ENCODE results near the gene ZNF71. TPM values are rescaled to one million over a fixed set of nuclear protein-coding genes. Genes with fewer than 3 reads are reported as not detected.

The ZNF71 gene
- total RNA-seq, 1 donor: 8.2 TPM

DNA sequence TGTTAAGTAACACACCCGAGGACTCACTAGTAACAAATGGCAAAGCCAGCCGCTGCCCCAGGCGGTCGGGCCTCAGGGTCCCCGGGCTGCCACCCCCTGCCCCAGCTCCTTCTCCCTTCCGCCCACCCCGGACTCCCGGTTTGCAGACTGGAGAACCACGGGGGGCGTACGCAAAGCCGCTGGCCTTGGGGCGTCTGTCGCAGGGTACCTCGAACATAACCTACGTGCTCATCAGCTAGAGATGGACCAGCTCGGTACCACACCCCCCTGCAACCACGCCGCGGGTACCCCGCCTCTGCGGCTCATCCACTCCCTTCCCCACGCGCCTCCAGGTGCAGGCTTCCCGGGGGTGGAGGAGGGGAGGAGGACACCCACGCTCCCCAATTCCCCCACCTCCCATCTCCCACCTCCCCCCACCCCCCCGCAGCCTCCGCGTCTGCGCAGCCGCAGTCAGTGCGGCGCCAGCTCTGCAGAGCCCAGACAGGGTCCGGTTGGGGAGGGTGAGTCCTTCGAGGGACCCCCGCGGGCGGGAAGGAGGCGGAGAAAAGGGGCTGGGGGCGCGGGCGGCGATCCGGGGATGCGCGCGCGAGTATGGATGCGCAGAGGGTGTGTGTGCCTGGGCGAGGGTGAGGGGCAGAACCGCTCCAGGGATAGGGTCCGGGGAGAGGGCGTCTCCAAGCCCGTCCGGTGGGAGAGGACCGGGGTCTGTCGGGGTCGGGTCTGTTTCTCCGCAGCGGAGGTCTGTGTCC lies 47.8 kb downstream of the ZNF71 start, which contains the start of gene SMIM17:
Gene SMIM17, plus strand, starts transcription at position 449 of the 749 bp plus-strand sequence. CDS start 2,509 bp downstream, outside the sequence.
- no peak within 1 kb of the TSS for H3K4me3 ChIP-seq (ENCODE audit: low read depth, low read length)
- TF ChIP-seq, protein P1, sequence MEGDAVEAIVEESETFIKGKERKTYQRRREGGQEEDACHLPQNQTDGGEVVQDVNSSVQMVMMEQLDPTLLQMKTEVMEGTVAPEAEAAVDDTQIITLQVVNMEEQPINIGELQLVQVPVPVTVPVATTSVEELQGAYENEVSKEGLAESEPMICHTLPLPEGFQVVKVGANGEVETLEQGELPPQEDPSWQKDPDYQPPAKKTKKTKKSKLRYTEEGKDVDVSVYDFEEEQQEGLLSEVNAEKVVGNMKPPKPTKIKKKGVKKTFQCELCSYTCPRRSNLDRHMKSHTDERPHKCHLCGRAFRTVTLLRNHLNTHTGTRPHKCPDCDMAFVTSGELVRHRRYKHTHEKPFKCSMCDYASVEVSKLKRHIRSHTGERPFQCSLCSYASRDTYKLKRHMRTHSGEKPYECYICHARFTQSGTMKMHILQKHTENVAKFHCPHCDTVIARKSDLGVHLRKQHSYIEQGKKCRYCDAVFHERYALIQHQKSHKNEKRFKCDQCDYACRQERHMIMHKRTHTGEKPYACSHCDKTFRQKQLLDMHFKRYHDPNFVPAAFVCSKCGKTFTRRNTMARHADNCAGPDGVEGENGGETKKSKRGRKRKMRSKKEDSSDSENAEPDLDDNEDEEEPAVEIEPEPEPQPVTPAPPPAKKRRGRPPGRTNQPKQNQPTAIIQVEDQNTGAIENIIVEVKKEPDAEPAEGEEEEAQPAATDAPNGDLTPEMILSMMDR (IDR thresholded peaks at IDR 0.05; ENCODE audit: insufficient read depth, low read depth, low read length): no peak
- DNase-seq (ENCODE audit: low read depth): no peak

DNA sequence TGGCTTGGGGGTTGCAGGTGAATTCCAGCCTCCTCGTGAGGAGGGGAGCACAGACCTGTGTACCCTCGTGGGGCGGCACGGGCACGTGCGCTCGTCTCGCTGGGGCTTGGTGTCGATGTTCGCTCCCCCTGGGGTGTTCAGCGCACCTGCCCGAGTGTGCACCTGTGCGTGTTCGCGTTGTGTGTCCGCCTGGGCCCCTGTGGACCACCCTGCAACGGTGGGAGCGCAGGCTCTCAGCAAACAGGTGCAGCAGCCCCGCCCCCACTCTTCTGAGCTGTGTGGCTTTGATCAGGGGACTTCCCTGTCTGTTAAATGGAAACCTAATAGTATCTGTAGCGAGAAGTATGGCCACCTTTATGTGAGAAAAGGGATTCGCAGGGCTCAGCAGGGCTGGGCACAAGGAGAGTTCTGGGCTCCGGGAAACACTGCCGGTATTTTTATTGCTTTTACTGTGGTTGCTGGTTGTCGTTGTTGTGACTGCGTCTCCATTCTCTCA lies 48.4 kb downstream of the ZNF71 start:
- H3K4me3 ChIP-seq (ENCODE audit: low read depth, low read length): no peak overlapping the region
- DNase-seq (ENCODE audit: low read depth): no peak
- TF ChIP-seq, protein P1 (IDR thresholded peaks at IDR 0.05; ENCODE audit: insufficient read depth, low read depth, low read length): no peak

DNA sequence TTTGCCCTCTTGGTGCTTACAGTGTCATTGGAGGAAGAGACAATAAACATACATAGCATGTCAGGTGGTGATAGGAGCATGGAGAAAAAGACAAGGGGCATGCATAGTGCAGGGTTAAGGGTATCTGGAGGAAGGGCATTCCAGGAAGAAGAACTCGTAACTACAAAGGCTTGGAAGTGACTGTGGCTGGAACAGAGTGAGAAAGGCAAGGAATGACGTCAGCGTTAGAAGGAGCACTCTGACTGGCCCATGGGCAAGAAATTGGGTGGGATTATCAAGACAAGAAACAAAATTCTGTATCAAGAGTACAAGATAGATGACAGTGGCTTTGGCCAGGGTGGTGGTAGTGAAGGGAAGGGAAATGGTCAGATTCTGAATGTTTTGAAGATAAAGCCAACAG lies 59.0 kb downstream of the ZNF71 start:
- TF ChIP-seq, protein P1 (IDR thresholded peaks at IDR 0.05; ENCODE audit: insufficient read depth, low read depth, low read length): no peak

DNA sequence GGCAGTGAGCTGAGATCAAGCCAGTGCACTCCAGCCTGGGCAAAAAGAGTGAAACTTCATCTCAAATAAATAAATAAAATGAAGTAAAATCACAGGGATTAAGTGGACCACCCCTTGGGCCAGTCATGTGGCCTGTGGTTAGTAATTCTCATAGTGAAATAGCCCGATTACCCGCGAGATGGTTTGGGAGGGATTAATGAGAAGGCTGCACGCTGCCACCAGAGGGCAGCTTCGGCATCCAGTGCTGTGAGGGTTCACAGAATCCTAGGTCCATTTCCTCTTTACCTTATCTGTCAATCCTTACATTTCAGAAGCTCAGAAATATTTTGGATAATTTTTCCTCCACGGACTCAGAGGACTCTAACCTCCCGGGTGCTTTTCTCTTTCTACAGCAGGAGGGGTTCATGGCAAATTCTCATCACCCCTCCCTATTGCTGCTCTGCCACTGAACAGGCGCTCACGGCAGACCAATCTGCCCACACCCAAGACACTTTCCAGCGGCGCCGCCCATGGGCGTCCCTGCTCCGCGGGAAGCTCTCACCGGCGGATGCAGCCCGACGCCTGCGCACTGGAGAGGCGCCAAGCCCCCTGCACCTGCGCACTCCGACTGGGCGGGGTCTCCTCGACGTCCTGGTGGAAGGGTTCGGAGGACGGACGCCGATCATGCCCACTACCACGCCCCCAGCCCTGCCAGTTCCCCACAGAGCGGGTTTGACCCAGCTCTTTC lies 65.4 kb downstream of the ZNF71 start:
- no peak overlapping the region for H3K4me3 ChIP-seq (ENCODE audit: low read depth, low read length)
- TF ChIP-seq, protein P1 (IDR thresholded peaks at IDR 0.05; ENCODE audit: insufficient read depth, low read depth, low read length): no peak
- DNase-seq (ENCODE audit: low read depth): no peak

More for the DNA sequence above, 59.0 kb downstream of the ZNF71 start:
- no peak overlapping the region for H3K4me3 ChIP-seq (ENCODE audit: low read depth, low read length)
- no peak for DNase-seq (ENCODE audit: low read depth)

DNA sequence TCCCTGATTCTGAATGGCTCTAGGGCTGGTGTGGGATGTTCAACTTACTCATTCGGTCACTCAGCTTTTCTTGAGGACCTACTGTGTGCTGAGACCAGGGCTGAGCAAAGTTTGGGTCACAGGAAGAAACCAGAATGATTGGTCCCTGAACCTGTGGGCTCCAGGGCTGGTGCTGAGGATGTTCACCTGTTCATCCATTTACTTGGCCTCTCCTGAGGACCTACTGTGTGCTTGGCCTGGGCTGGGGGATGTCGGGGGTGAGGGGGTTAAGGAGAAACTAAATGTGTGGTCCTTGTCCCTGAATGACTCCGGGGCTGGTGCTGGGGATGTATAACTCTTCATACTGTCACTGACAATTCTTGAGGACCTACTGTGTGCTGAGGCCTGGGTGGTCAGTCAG lies 66.1 kb downstream of the ZNF71 start:
- TF ChIP-seq, protein P1 (IDR thresholded peaks at IDR 0.05; ENCODE audit: insufficient read depth, low read depth, low read length): no peak
- DNase-seq (ENCODE audit: low read depth): no peak
- no peak overlapping the region for H3K4me3 ChIP-seq (ENCODE audit: low read depth, low read length)

DNA sequence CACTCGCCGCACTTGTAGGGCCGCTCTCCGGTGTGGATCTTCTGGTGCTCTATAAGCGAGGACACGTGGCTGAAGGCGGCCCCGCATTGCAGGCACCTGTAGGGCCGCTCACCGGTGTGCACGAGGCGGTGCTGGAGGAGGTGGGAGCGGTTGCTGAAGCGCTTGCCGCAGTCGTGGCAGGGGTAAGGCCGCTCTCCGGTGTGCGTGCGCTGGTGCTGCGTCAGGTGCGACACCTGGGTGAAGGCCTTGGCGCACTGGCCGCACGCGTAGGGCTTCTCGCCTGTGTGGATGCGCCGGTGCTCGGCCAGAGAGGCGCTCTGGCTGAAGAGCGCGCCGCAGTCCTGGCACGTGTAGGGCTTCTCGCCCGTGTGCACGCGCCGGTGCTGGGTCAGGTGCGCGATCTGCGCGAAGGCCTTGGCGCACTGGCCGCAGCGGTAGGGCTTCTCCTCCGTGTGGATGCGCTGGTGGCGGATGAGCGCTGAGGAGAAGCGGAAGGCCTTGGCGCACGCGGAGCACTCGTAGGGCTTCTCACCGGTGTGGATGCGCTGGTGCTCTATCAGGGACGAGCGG lies 68.9 kb downstream of the ZNF71 start:
- TF ChIP-seq, protein P1 (IDR thresholded peaks at IDR 0.05; ENCODE audit: insufficient read depth, low read depth, low read length): no peak
- H3K4me3 ChIP-seq (ENCODE audit: low read depth, low read length): no peak overlapping the region
- DNase-seq (ENCODE audit: low read depth): no peak
